Smooth muscle cell of the pulmonary artery (primary cell): Measurements from ENCODE around the gene ABCC10. TPM values are rescaled to one million over a fixed set of nuclear protein-coding genes. Genes with fewer than 3 reads are reported as not detected.

ENCODE experiments used
- total RNA-seq: library from RNA; depleted of rRNA; stranded (reverse); fragments of >200 nt; gene quantifications from 2 replicates; pipeline ENCODE4 v1.2.3, GENCODE V29; 2014

The ABCC10 gene
- 24.1 and 30.9 TPM in 2 replicates for total RNA-seq

GRCh38 chr6:43427406-43428111, at the start of gene ABCC10:
Gene ABCC10 (plus strand): TSS chr6:43427541. CDS start chr6:43427979, 438 bp downstream.

GRCh38 chr6:43455531-43456428, 28.4 kb downstream of the ABCC10 start, which contains the start of gene DLK2:
Gene DLK2 (minus strand): TSS chr6:43455548. CDS start chr6:43454825, 723 bp downstream.

GRCh38 chr6:43477235-43478007, 50.1 kb downstream of the ABCC10 start, which contains the start of gene TJAP1:
Gene TJAP1 (plus strand): TSS chr6:43477570. CDS start chr6:43499002, 21,432 bp downstream.

Other genes with a start within 250 kb of the ABCC10 start
- gene CUL9, start 245.3 kb upstream of the ABCC10 start, total RNA-seq: 28.3 and 41.0 TPM in 2 replicates
- 29.1 and 40.7 TPM in 2 replicates for gene DNPH1, start 198.1 kb upstream of the ABCC10 start, total RNA-seq
- 0.07 TPM in 1 of 2 replicates, not detected in the other for gene TTBK1, start 184.1 kb upstream of the ABCC10 start, total RNA-seq
- gene SLC22A7, start 129.3 kb upstream of the ABCC10 start, total RNA-seq: not detected in 2 replicates
- 0.39 TPM in 1 of 2 replicates, not detected in the other for gene CRIP3, start 118.7 kb upstream of the ABCC10 start, total RNA-seq
- 8.0 and 9.5 TPM in 2 replicates for gene ZNF318, start 57.9 kb upstream of the ABCC10 start, total RNA-seq
- gene DLK2, start 28.0 kb downstream of the ABCC10 start, total RNA-seq: 0.20 and 0.86 TPM in 2 replicates
- 9.6 and 13.7 TPM in 2 replicates for gene TJAP1, start 50.0 kb downstream of the ABCC10 start, total RNA-seq
- 0.78 and 1.4 TPM in 2 replicates for gene LRRC73, start 82.8 kb downstream of the ABCC10 start, total RNA-seq
- gene YIPF3, start 89.4 kb downstream of the ABCC10 start, total RNA-seq: 105 and 112 TPM in 2 replicates
- gene POLR1C, start 89.5 kb downstream of the ABCC10 start, total RNA-seq: 16.6 and 24.9 TPM in 2 replicates
- gene XPO5, start 148.5 kb downstream of the ABCC10 start, total RNA-seq: 23.3 and 36.7 TPM in 2 replicates
- gene POLH, start 148.6 kb downstream of the ABCC10 start, total RNA-seq: 25.6 and 28.0 TPM in 2 replicates
- 63.2 and 80.7 TPM in 2 replicates for gene GTPBP2, start 201.7 kb downstream of the ABCC10 start, total RNA-seq
- 12.5 and 13.9 TPM in 2 replicates for gene MAD2L1BP, start 208.3 kb downstream of the ABCC10 start, total RNA-seq
- gene RSPH9, start 217.5 kb downstream of the ABCC10 start, total RNA-seq: 0.83 and 1.3 TPM in 2 replicates